AG09309 (cell line): ENCODE measurements around the gene HMX1.

Experiments used
- DNase-seq: peaks from one replicate; pipeline ENCODE4 v3.0.0-alpha.2; 2010; ENCODE audit warnings: low read depth
- H3K4me3 ChIP-seq: 2 replicates; pipeline ENCODE4 v1.5.1; 2011; ENCODE audit warnings: mild to moderate bottlenecking, low read depth, low read length, moderate library complexity; ENCODE audit not compliant: control insufficient read depth
- TF ChIP-seq, protein P1 (sequence below): IDR thresholded peaks from 2 replicates; pipeline ENCODE4 v1.5.1; 2011; ENCODE audit warnings: mild to moderate bottlenecking, low read depth, low read length, inconsistent platforms; ENCODE audit not compliant: insufficient read depth, control insufficient read depth; ENCODE audit errors: missing control alignments

Gene HMX1

DNA sequence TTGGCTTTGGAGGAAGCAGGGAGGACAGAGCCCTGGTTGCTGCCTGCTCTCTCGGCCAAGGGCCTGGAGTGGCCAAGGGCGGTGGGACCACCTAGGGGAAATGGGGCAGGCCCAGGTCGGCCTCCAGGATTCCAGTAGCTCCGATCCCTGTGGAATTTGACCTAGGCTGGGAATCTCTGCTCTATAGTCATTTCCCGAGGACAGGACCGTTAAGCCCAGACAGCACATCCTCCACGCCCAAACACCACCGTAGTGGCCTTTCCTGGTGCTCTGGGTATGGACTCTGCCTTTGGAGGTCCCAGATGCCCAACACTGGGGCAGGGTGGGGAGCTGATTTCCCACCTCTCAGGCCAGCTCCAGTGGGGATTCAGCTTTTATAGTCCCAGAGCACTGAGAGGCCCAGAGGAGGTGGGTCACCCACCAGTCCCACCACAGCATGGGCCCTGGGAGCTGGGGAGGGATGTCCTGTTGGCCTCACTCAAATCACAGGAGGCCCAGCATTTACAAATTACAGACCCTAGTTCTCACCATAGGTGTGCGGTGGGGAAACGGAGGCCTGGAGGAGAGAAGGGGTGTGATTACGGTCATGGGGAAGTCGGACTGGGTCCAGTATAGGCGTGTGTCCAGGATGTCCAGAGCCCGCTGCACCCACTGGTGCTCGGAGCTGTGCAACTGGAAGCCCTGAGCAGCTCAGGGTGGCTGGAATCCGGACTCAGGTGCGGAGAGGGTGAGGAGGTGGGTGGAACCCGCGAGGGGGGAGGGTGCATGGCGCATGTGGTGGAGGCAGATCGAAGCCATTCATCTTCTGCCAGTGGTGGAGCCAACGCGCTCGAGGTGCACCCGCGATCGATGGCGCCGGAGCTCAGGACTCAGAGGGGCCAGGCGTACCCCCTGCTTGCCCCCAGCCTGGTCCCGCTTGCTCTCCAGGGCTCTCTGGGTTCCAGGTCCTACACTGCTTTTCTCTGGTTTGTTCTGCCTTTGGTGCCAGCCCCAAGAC, 7.7 kb downstream of the HMX1 start:
- no peak for DNase-seq
- TF ChIP-seq, protein P1, sequence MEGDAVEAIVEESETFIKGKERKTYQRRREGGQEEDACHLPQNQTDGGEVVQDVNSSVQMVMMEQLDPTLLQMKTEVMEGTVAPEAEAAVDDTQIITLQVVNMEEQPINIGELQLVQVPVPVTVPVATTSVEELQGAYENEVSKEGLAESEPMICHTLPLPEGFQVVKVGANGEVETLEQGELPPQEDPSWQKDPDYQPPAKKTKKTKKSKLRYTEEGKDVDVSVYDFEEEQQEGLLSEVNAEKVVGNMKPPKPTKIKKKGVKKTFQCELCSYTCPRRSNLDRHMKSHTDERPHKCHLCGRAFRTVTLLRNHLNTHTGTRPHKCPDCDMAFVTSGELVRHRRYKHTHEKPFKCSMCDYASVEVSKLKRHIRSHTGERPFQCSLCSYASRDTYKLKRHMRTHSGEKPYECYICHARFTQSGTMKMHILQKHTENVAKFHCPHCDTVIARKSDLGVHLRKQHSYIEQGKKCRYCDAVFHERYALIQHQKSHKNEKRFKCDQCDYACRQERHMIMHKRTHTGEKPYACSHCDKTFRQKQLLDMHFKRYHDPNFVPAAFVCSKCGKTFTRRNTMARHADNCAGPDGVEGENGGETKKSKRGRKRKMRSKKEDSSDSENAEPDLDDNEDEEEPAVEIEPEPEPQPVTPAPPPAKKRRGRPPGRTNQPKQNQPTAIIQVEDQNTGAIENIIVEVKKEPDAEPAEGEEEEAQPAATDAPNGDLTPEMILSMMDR, result no peak

DNA sequence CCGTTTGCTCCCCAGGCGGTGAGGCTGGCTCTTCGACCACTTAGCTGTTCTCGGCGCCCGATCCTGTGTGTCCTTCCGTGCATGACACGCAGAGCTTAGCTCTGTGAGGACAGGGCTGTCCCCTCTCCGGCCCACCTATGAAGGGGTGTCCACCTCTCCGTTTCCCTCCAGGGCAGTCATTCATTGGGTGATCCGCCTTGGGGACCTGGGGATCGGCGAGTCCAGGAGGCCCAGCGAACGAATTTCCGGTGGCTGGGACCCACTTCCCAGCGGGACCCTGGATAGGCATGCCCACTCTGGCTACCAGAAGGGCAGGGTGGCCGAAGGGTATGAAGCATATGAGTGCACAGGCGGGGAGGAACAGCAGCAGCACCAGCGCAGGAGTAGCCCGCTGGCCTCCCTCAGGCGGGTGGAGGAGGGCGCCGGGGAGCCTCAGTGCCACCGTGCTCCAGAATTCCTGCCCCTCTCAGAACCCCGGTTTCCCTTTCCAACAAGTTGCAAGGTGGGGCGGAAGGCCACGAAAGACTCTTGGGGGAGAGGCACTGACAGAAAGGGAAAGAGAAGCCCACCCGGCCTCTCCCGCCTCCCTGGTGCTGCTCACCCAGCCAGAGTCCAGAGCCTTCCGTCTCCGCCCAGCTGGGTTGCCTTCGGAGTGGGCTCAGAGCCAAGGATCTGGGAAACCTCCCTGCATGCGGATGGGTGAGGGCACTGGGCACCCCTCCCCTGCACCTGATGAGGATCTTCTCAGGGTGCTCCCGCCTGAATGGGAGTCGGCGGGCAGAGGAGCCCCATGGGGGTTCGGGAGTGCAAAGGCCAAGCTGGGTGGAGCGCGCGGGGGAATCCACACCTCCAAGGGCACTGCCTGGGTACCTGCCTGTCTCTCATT, 8.6 kb downstream of the HMX1 start:
- TF ChIP-seq, protein P1, result no peak
- DNase-seq, result no peak
- H3K4me3 ChIP-seq, result no peak overlapping the region

More for the DNA sequence above, 7.7 kb downstream of the HMX1 start:
- H3K4me3 ChIP-seq, result no peak overlapping the region

DNA sequence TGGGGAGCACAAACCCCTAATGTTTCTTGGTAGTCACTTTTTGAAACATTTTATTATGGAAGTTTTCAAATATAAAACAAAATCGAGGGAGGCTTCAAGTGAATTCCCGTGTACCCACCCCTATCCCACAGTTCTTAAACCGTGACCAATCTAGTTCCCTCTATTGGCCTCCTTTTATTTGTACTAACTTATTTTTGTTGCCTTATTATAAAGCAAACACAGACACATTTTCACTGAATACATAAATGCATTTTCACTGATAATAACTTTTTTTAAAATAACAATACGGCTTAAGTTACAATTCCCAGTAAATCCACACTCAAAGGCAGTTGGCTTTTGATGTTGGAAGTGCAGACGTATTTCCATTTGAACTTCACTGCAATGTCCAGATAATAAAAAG, 9.3 kb downstream of the HMX1 start:
- H3K4me3 ChIP-seq, result no peak overlapping the region
- DNase-seq, result no peak
- TF ChIP-seq, protein P1, result no peak

DNA sequence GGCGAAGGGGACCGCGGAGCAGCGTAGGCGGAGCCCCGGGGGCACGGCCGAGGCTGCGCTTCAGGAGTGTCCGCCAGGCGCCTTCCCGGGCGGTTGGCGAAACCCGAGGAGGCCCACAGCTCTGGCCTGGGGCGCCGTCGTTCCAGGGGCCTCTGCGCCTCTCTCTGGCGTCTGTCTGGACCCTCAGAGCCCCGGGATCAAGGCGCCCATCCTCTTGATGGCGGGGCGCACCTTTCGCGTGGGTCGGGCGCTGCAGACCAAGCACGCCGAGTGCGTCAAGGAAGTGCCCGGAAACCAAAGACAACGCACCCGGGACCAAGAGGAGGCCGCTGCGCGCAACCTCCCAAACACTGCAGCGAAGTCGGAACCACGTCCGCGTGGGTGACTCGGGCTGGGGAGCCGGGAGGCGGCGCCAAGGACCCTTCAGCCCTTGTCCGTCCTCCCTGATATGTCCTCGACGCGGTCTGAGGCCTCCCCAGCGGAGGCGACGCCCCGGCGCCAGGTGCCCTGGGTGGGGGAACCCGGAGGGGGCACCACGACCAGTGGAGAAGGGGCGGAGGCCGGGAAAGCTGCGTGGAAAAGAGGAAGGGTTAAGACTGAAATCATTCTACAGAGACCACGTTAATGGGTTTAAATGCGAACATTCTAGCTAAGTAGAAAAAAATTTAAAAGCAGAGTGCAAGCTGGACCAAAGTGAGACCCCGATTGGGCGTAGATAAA, 9.9 kb downstream of the HMX1 start:
- TF ChIP-seq, protein P1, result no peak
- H3K4me3 ChIP-seq, result no peak overlapping the region
- no peak for DNase-seq

- TF ChIP-seq, protein P1, result no peak
- H3K4me3 ChIP-seq, result no peak overlapping the region
- no peak for DNase-seq
These were observed 10.6 kb downstream of the HMX1 start for GRCh38 chr4:8860892-8861575.
